Gastrocnemius medialis (tissue), 4 donors: ENCODE measurements around the gene NPTX2. TPM values are rescaled to one million over a fixed set of nuclear protein-coding genes. Genes with fewer than 3 reads are reported as not detected.

ENCODE experiments used
- ATAC-seq, 2 donors: fragments of 150-250 bp; one replicate each; pipeline ENCODE4 v1.9.1; 2016
- DNase-seq, 2 donors: peaks; one replicate each; pipeline ENCODE4 v3.0.0-alpha.2; 2019
- H3K27ac ChIP-seq, 4 donors: fragments of 200-600 bp; sonication (generic); 1 replicate in 1 of 4; 2 replicates in 3 of 4; pipeline ENCODE4 v1.5.1; 2016 to 2018; ENCODE audit warnings: mild to moderate bottlenecking in 2 of 4, moderate library complexity in 1 of 4
- H3K27me3 ChIP-seq, 3 donors: fragments of 200-600 bp; sonication (generic) in 2 of 3; 1 replicate in 1 of 3; 2 replicates in 2 of 3; pipeline versions ENCODE4 v1.5.1 to v1.6.0; 2016 to 2019; ENCODE audit warnings: mild to moderate bottlenecking in 1 of 3, moderate library complexity in 1 of 3
- H3K36me3 ChIP-seq, 2 donors: fragments of 200-600 bp; sonication (generic) in 1 of 2; one replicate each; pipeline ENCODE4 v1.5.1; 2017 to 2018
- H3K4me1 ChIP-seq, 2 donors: fragments of 200-600 bp; sonication (generic) in 1 of 2; one replicate each; pipeline ENCODE4 v1.5.1; 2016 to 2017; ENCODE audit warnings: mild to moderate bottlenecking in 2 of 2
- H3K4me3 ChIP-seq, 4 donors: fragments of 200-600 bp; sonication (generic) in 3 of 4; 1 replicate in 1 of 4; 2 replicates in 3 of 4; pipeline ENCODE4 v1.5.1; 2016 to 2019; ENCODE audit warnings: mild to moderate bottlenecking in 2 of 4
- H3K9me3 ChIP-seq, 3 donors: fragments of 200-600 bp; sonication (generic) in 2 of 3; 1 replicate in 1 of 3; 2 replicates in 2 of 3; pipeline ENCODE4 v1.5.1; 2016 to 2019
- CTCF ChIP-seq, 5 experiments: fragments of 450-650 bp in 3 of 5; fragments of 200-600 bp in 2 of 5; sonication (generic) in 2 of 5; IDR thresholded peaks in 4 of 5; conservative IDR thresholded peaks in 1 of 5; 1 replicate in 4 of 5; 2 replicates in 1 of 5; pipeline ENCODE4 v1.5.1; 2016 to 2019; ENCODE audit warnings: antibody characterized with exemption in 5 of 5, mild to moderate bottlenecking in 3 of 5, moderate library complexity in 3 of 5
- POLR2A ChIP-seq, 2 donors: fragments of 450-650 bp; IDR thresholded peaks; one replicate each; pipeline ENCODE4 v1.6.1; 2017; ENCODE audit warnings: antibody characterized with exemption in 2 of 2, mild to moderate bottlenecking in 2 of 2, moderate library complexity in 2 of 2
- in situ Hi-C, 4 donors: fragments of 200-750 bp; cut with MboI; loops; one replicate each; pipeline versions ENCODE4 v1.15.0 to v1.8.0; 2017; ENCODE audit warnings: low sequenced_read_pairs in 4 of 4
- intact Hi-C: fragments of 100-400 bp; cut with DNase I; formaldehyde crosslinking; loops from one replicate; pipeline ENCODE4 v1.15.1; 2023; ENCODE audit warnings: low total_unique reads
- total RNA-seq, 4 donors: library from RNA; depleted of rRNA; stranded (reverse); fragments of >200 nt; gene quantifications; one replicate each; pipeline versions ENCODE4 v1.1.0 to v1.2.3, GENCODE V29; 2016

NPTX2 gene
- total RNA-seq, 4 donors from 2014 or later: 9.6 to 22.7 (median 16.6) TPM

- H3K4me3 ChIP-seq: no peak overlapping the region
- no peaks in the 10 kb centered on the region for H3K4me1 ChIP-seq
- H3K27me3 ChIP-seq: peaks cover 0 to 5% (median 0%) of the 10 kb centered on the region in 3 donors
- no peak overlapping the region for H3K27ac ChIP-seq
- DNase-seq: no peak
- TF ChIP-seq CTCF (IDR thresholded peaks at IDR 0.05 in 4 of 5, conservative IDR thresholded peaks at IDR 0.05 in 1 of 5): no peak
- TF ChIP-seq POLR2A (IDR thresholded peaks at IDR 0.05): no peak
- intact Hi-C loops: no loop called here
- no peaks in the 10 kb centered on the region for H3K36me3 ChIP-seq
- H3K9me3 ChIP-seq: no peaks in the 10 kb centered on the region
- in situ Hi-C loops: no loop called here
- ATAC-seq: no peak
Measured at GRCh38 chr7:98630149-98630548, 13.1 kb downstream of the NPTX2 start.

GRCh38 chr7:98630770-98631169 is 13.7 kb downstream of the NPTX2 start:
- DNase-seq: no peak
- H3K9me3 ChIP-seq: no peaks in the 10 kb centered on the region
- TF ChIP-seq CTCF (IDR thresholded peaks at IDR 0.05 in 4 of 5, conservative IDR thresholded peaks at IDR 0.05 in 1 of 5): no peak
- TF ChIP-seq POLR2A (IDR thresholded peaks at IDR 0.05): no peak
- peaks cover 0 to 5% (median 0%) of the 10 kb centered on the region in 3 donors for H3K27me3 ChIP-seq
- H3K27ac ChIP-seq: no peak overlapping the region
- intact Hi-C loops (no loop called here), in situ Hi-C loops (no loop called here)
- no peak overlapping the region for H3K4me3 ChIP-seq
- no peak for ATAC-seq
- H3K36me3 ChIP-seq: no peaks in the 10 kb centered on the region
- no peaks in the 10 kb centered on the region for H3K4me1 ChIP-seq

- no peak for ATAC-seq
- Histone ChIP-seq H3K27ac (no peak overlapping the region), H3K36me3 (no peaks in the 10 kb centered on the region), H3K4me3 (no peak overlapping the region), H3K9me3 (peaks cover 0 to 9% (median 0%) of the 10 kb centered on the region in 3 donors), H3K4me1 (no peaks in the 10 kb centered on the region), H3K27me3 (no peaks in the 10 kb centered on the region)
- DNase-seq: no peak
- intact Hi-C loops: no loop called here
- TF ChIP-seq CTCF (IDR thresholded peaks at IDR 0.05 in 4 of 5, conservative IDR thresholded peaks at IDR 0.05 in 1 of 5) (no peak), POLR2A (IDR thresholded peaks at IDR 0.05) (no peak)
- in situ Hi-C loops: no loop called here
Measured at GRCh38 chr7:98638853-98639252, 21.8 kb downstream of the NPTX2 start.

GRCh38 chr7:98640375-98640774 is 23.3 kb downstream of the NPTX2 start:
- in situ Hi-C loops (no loop called here), intact Hi-C loops (no loop called here)
- TF ChIP-seq POLR2A (IDR thresholded peaks at IDR 0.05): no peak
- no peak for TF ChIP-seq CTCF (IDR thresholded peaks at IDR 0.05 in 4 of 5, conservative IDR thresholded peaks at IDR 0.05 in 1 of 5)
- DNase-seq (no peak), ATAC-seq (no peak)
- Histone ChIP-seq H3K4me3 (no peak overlapping the region), H3K27ac (no peak overlapping the region), H3K4me1 (no peaks in the 10 kb centered on the region), H3K36me3 (no peaks in the 10 kb centered on the region), H3K9me3 (peaks cover 0 to 9% (median 0%) of the 10 kb centered on the region in 3 donors), H3K27me3 (no peaks in the 10 kb centered on the region)
